Heart left ventricle (tissue), 13 donors: ENCODE measurements around the gene TM2D1.

Experiments used
- CTCF ChIP-seq, 12 donors: fragments of 200-600 bp; sonication (generic) in 4 of 12; IDR thresholded peaks; one replicate each; pipeline versions ENCODE4 v1.5.0 to v1.8.0; 2018 to 2022; ENCODE audit warnings: antibody characterized with exemption in 12 of 12, mild to moderate bottlenecking in 5 of 12
- POLR2A ChIP-seq, 2 donors: fragments of 450-650 bp; IDR thresholded peaks; one replicate each; pipeline ENCODE4 v1.6.1; 2017; ENCODE audit warnings: antibody characterized with exemption in 2 of 2, mild to moderate bottlenecking in 2 of 2, moderate library complexity in 2 of 2
- donor health status: ischemic (EF 13 %, LVEDD 7.1; RV severe dilation, severe dysfunction).
- donor health status: DM: no; HTN: yes; CAD: no.
- donor health status: DM: no; HTN: no; CAD: no.
- donor health status: ischemic (EF 25% LVEDD 6.9; RV normal size, moderate dysfunction).
- donor health status: ischemic (EF 25% LVEDD 5.7; RV mildly dilated, moderate dysfunction).
- donor health status: ischemic (EF 35%, LVEDD 5.7; RV mildly dilated, moderate dysfunction).
- donor health status: nonischemic (EF 11% LVEDD 7.7; RV severe dilation, severe dysfunction).
- donor health status: DM: yes; HTN: yes; CAD: no.
- donor health status: PGD.
- donor health status: ischemic (EF 29% LVEDD 5.4; RV normal size, mild dysfunction).
- donor health status: nonischemic (EF 23%, LVEDD 6.1; RV moderate dilation, normal function).

GRCh38 chr1:61655453-61655852, 69.5 kb downstream of the TM2D1 start:
- TF ChIP-seq CTCF (IDR thresholded peaks at IDR 0.05) (no peak), POLR2A (IDR thresholded peaks at IDR 0.05) (no peak)
